ENCODE results near the gene IWS1. TPM values are rescaled to one million over a fixed set of nuclear protein-coding genes. Genes with fewer than 3 reads are reported as not detected.

The IWS1 gene
- total and polyA plus RNA-seq, 10 of the 15 experiments (the other 5 are each of a cell fraction or from before 2014, with no cell fraction given) = 21.9 to 68.9 (median 45.8) TPM

DNA sequence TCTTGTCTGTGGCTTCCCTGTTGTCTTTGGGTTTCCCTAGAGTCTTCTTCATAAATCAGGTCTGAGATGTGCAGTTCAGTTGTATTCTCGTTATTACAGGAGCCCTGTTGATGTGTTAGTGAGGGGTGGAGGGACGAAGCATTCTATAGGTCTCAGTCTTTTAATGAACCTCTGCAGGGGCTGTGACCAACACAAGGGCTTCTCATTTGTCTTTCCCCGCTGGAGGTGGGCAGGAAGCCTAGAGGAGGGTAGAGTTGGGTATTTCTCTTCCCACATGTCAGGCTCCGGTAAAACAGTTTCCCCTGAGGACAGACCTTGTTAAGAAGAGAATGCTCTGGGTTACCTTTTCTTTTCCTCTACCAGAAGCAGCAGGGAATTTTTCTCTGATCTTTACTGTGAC is 76.9 kb downstream of the IWS1 start:
- Histone ChIP-seq H3K9ac (ENCODE audit: control insufficient read depth, insufficient read depth, low read length) (no peak overlapping the region), H3K36me3 (ENCODE audit: control insufficient read depth in 2 of 2, insufficient read depth in 2 of 2, low read length in 1 of 2) (no peaks in the 10 kb centered on the region), H3K4me1 (ENCODE audit: control insufficient read depth, insufficient read depth, low read length) (no peaks in the 10 kb centered on the region), H3K27ac (ENCODE audit: control insufficient read depth, insufficient read depth) (no peak overlapping the region), H3K4me2 (ENCODE audit: control insufficient read depth, insufficient read depth) (no peak overlapping the region), H2AFZ (ENCODE audit: control insufficient read depth, low read depth, low read length) (no peak overlapping the region), H3K79me2 (ENCODE audit: control insufficient read depth, insufficient read depth, low read length) (no peaks in the 10 kb centered on the region), H3K9me3 (replicated peaks; ENCODE audit: control insufficient read depth, insufficient read depth, low read length) (no peaks in the 10 kb centered on the region; the same call in 2 of the 3 replicates), H4K20me1 (ENCODE audit: control insufficient read depth, insufficient read depth) (no peaks in the 10 kb centered on the region), H3K4me3 (no peak overlapping the region), H3K27me3 (replicated peaks in 1 of 2; ENCODE audit: control insufficient read depth in 2 of 2, insufficient read depth in 2 of 2, low read length in 1 of 2) (no peaks in the 10 kb centered on the region)
- ChIA-PET RAD21 (ENCODE audit: unreplicated experiment) (no interaction called here), CTCF (no interaction called here), SMC1A (ENCODE audit: uncharacterized antibody, unreplicated experiment) (no interaction called here), POLR2A (no interaction called here)
- ATAC-seq = no peak
- WGBS (ENCODE audit: insufficient coverage, insufficient replicate concordance, low lambda C conversion rate, missing lambda C conversion rate) = 79% methylated on average over 4 of the region's 4 CpGs
- no peak for TF ChIP-seq EZH2 (IDR thresholded peaks at IDR 0.05; ENCODE audit: borderline replicate concordance, control insufficient read depth, low read depth, low read length)
- no peak for TF ChIP-seq ZNF24 (IDR thresholded peaks at IDR 0.05)
- TF ChIP-seq ZNF384 (IDR thresholded peaks at IDR 0.05; ENCODE audit: borderline replicate concordance, low read depth, low read length) = no peak
- no peak for TF ChIP-seq ETV6 (conservative IDR thresholded peaks at IDR 0.05 in 1 of 2, IDR thresholded peaks at IDR 0.05 in 1 of 2; ENCODE audit: borderline replicate concordance in 1 of 2, low read depth in 1 of 2)
- no peak for TF ChIP-seq JUND (IDR thresholded peaks at IDR 0.05; ENCODE audit: low read depth, low read length)
- TF ChIP-seq CEBPB (IDR thresholded peaks at IDR 0.05; ENCODE audit: borderline replicate concordance in 1 of 2, low read depth in 2 of 2, low read length in 2 of 2) = no peak
- TF ChIP-seq RUNX3 (IDR thresholded peaks at IDR 0.05; ENCODE audit: low read length) = no peak
- TF ChIP-seq, protein P1, sequence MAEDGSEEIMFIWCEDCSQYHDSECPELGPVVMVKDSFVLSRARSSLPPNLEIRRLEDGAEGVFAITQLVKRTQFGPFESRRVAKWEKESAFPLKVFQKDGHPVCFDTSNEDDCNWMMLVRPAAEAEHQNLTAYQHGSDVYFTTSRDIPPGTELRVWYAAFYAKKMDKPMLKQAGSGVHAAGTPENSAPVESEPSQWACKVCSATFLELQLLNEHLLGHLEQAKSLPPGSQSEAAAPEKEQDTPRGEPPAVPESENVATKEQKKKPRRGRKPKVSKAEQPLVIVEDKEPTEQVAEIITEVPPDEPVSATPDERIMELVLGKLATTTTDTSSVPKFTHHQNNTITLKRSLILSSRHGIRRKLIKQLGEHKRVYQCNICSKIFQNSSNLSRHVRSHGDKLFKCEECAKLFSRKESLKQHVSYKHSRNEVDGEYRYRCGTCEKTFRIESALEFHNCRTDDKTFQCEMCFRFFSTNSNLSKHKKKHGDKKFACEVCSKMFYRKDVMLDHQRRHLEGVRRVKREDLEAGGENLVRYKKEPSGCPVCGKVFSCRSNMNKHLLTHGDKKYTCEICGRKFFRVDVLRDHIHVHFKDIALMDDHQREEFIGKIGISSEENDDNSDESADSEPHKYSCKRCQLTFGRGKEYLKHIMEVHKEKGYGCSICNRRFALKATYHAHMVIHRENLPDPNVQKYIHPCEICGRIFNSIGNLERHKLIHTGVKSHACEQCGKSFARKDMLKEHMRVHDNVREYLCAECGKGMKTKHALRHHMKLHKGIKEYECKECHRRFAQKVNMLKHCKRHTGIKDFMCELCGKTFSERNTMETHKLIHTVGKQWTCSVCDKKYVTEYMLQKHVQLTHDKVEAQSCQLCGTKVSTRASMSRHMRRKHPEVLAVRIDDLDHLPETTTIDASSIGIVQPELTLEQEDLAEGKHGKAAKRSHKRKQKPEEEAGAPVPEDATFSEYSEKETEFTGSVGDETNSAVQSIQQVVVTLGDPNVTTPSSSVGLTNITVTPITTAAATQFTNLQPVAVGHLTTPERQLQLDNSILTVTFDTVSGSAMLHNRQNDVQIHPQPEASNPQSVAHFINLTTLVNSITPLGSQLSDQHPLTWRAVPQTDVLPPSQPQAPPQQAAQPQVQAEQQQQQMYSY (CRISPR knock-in tag; IDR thresholded peaks at IDR 0.05) = no peak
- TF ChIP-seq MYB (IDR thresholded peaks at IDR 0.05; ENCODE audit: borderline replicate concordance, low read depth, low read length) = no peak
- TF ChIP-seq, protein P2, sequence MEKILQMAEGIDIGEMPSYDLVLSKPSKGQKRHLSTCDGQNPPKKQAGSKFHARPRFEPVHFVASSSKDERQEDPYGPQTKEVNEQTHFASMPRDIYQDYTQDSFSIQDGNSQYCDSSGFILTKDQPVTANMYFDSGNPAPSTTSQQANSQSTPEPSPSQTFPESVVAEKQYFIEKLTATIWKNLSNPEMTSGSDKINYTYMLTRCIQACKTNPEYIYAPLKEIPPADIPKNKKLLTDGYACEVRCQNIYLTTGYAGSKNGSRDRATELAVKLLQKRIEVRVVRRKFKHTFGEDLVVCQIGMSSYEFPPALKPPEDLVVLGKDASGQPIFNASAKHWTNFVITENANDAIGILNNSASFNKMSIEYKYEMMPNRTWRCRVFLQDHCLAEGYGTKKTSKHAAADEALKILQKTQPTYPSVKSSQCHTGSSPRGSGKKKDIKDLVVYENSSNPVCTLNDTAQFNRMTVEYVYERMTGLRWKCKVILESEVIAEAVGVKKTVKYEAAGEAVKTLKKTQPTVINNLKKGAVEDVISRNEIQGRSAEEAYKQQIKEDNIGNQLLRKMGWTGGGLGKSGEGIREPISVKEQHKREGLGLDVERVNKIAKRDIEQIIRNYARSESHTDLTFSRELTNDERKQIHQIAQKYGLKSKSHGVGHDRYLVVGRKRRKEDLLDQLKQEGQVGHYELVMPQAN (conservative IDR thresholded peaks at IDR 0.05) = no peak
- TF ChIP-seq SREBF2 (IDR thresholded peaks at IDR 0.05; ENCODE audit: low read length) = no peak
- no peak for TF ChIP-seq POU2F2 (IDR thresholded peaks at IDR 0.05; ENCODE audit: borderline replicate concordance, low read depth, low read length)
- no peak for TF ChIP-seq SIN3A (IDR thresholded peaks at IDR 0.05; ENCODE audit: low read depth, low read length)
- no peak for TF ChIP-seq ZZZ3 (IDR thresholded peaks at IDR 0.05; ENCODE audit: control insufficient read depth, insufficient read length, low read depth)
- DNase-seq (ENCODE audit: low read depth, low spot score) = no peak
- no peak for FAIRE-seq
- intact Hi-C loops (cut with micrococcal nuclease; ENCODE audit: unreplicated experiment) = no loop called here
- in situ Hi-C loops (cut with MboI) = no loop called here
- BruUV-seq (replicated peaks) = no TSS peak

Measured in GM12878 (cell line).